K562 (cell line): ENCODE data around the gene LRRK2. TPM values are rescaled to one million over a fixed set of nuclear protein-coding genes. Genes with fewer than 3 reads are reported as not detected.

Experiments used
- ATAC-seq: fragments of 200-7000 bp; cut with Tn5 transposase; 3 replicates; pipeline ENCODE4 v1.9.1; 2020; ENCODE audit warnings: moderate library complexity
- BruUV-seq: library from RNA; stranded (reverse); fragments of 400-500 nt; replicated peaks from 2 replicates; lab custom pipeline; 2021; lab: Mats Ljungman, UMichigan
- CTCF ChIA-PET: fragments of 300-600 bp; formaldehyde crosslinking; extraction: SDS; loops from one replicate; lab custom pipeline; 2021; ENCODE audit warnings: low intra/inter-chr PET ratio; lab: Yijun Ruan, JAX
- POLR2A ChIA-PET: fragments of 300-600, 350-650 bp; sonication (Branson Sonifier 250); formaldehyde crosslinking; extraction: SDS; loops from one replicate; lab custom pipeline; 2021; ENCODE audit warnings: antibody characterized with exemption, inconsistent platforms; lab: Yijun Ruan, JAX
- DNase-seq, 4 experiments: peaks; one replicate each; pipeline versions ENCODE4 v3.0.0 to v3.0.0-alpha.2; 2011 to 2018; ENCODE audit warnings: low spot score in 3 of 4, mixed read lengths in 3 of 4; ENCODE audit errors: extremely low read depth in 1 of 4
- FAIRE-seq: peaks from 2 replicates; lab custom pipeline; 2011; peaks lifted over from hg19 to GRCh38; lab: Jason Lieb, UNC
- H2AFZ ChIP-seq: 2 replicates; pipeline ENCODE4 v1.6.0; 2011; ENCODE audit warnings: low read depth, low read length, control low read depth, inconsistent platforms
- H3K27ac ChIP-seq: fragments of 200-600 bp; 3 replicates; pipeline ENCODE4 v1.8.0; 2011; ENCODE audit warnings: low read depth, mild to moderate bottlenecking, control low read depth, inconsistent platforms, low read length, moderate library complexity, mixed read lengths; ENCODE audit errors: extremely low read depth
- H3K27me3 ChIP-seq, 2 experiments: fragments of 300-600 bp in 1 of 2; 2 replicates in 1 of 2; 3 replicates in 1 of 2; pipeline versions ENCODE4 v1.6.0 to v1.8.0; 2011; ENCODE audit warnings: inconsistent platforms in 2 of 2, low read length in 2 of 2, mild to moderate bottlenecking in 1 of 2, mixed read lengths in 1 of 2, moderate library complexity in 1 of 2; ENCODE audit not compliant: control insufficient read depth in 2 of 2, insufficient read depth in 2 of 2
- H3K36me3 ChIP-seq: fragments of 300-600 bp; 3 replicates; pipeline ENCODE4 v1.8.0; 2011; ENCODE audit warnings: mild to moderate bottlenecking, low read length, inconsistent platforms; ENCODE audit not compliant: control insufficient read depth, insufficient read depth
- H3K4me1 ChIP-seq, 2 experiments: fragments of 200-600 bp in 1 of 2; replicated peaks in 1 of 2; 2 replicates in 1 of 2; 3 replicates in 1 of 2; pipeline versions ENCODE4 v1.5.1 to v1.8.0; 2011; ENCODE audit warnings: inconsistent platforms in 2 of 2, low read length in 2 of 2, mild to moderate bottlenecking in 1 of 2, mixed read lengths in 1 of 2, moderate library complexity in 1 of 2; ENCODE audit not compliant: control insufficient read depth in 2 of 2, insufficient read depth in 2 of 2
- H3K4me2 ChIP-seq: 2 replicates; pipeline ENCODE4 v1.6.1; 2011; ENCODE audit warnings: low read length, control low read depth, inconsistent platforms, mixed read lengths; ENCODE audit not compliant: insufficient read depth
- H3K4me3 ChIP-seq: fragments of 200-600 bp; sonication (generic), shearing (Covaris generic); 2 replicates; pipeline ENCODE4 v1.5.1; 2016; ENCODE audit warnings: control low read depth, inconsistent platforms
- H3K79me2 ChIP-seq: fragments of 200-600 bp; 3 replicates; pipeline ENCODE4 v1.8.0; 2011; ENCODE audit warnings: low read length, inconsistent platforms; ENCODE audit not compliant: control insufficient read depth, insufficient read depth
- H3K9ac ChIP-seq, 2 experiments: 2 replicates each; pipeline versions ENCODE4 v1.6.0 to v1.6.1; 2011; ENCODE audit warnings: low read depth in 2 of 2, low read length in 2 of 2, control low read depth in 1 of 2, inconsistent platforms in 1 of 2, mild to moderate bottlenecking in 1 of 2, mixed read lengths in 1 of 2; ENCODE audit not compliant: insufficient read depth in 1 of 2
- H3K9me1 ChIP-seq: one replicate; pipeline ENCODE4 v1.6.0; 2011; ENCODE audit warnings: inconsistent platforms, mild to moderate bottlenecking, low read length, moderate library complexity; ENCODE audit not compliant: control insufficient read depth, insufficient read depth
- H3K9me3 ChIP-seq: replicated peaks from 2 replicates; pipeline ENCODE4 v1.5.1; 2011; ENCODE audit warnings: low read depth, low read length, inconsistent platforms; ENCODE audit not compliant: control insufficient read depth, insufficient read depth
- H4K20me1 ChIP-seq: replicated peaks from 2 replicates; pipeline ENCODE4 v1.6.1; 2011; ENCODE audit warnings: low read length, inconsistent platforms, mixed read lengths; ENCODE audit not compliant: control insufficient read depth, insufficient read depth
- DPF2 ChIP-seq: fragments of 450-650 bp; IDR thresholded peaks from 2 replicates; pipeline ENCODE4 v1.6.1; 2016
- ELK3 ChIP-seq: fragments of 450-650 bp; formaldehyde crosslinking; IDR thresholded peaks from 2 replicates; pipeline ENCODE4 v1.4.0; 2020; ENCODE audit warnings: mild to moderate bottlenecking
- EP300 ChIP-seq: IDR thresholded peaks from 2 replicates; pipeline ENCODE4 v1.6.1; 2012; ENCODE audit warnings: low read length, improper control_type of control experiment
- KLF13 ChIP-seq: fragments of 450-650 bp; IDR thresholded peaks from 2 replicates; pipeline ENCODE4 v1.6.1; 2016; ENCODE audit warnings: missing genetic modification characterization, low read depth, mild to moderate bottlenecking, missing compliant biosample characterization, moderate library complexity, borderline replicate concordance
- NFE2 ChIP-seq: IDR thresholded peaks from 2 replicates; pipeline ENCODE4 v1.6.1; 2014; ENCODE audit warnings: antibody characterized with exemption, low read depth
- NR2C1 ChIP-seq, 2 experiments: fragments of 450-650 bp; IDR thresholded peaks; 2 replicates each; pipeline ENCODE4 v1.6.1; 2017; ENCODE audit warnings: mild to moderate bottlenecking in 2 of 2, antibody characterized with exemption in 1 of 2, inconsistent platforms in 1 of 2, missing compliant biosample characterization in 1 of 2, missing genetic modification characterization in 1 of 2
- NR2C2 ChIP-seq, 2 experiments: fragments of 200-800 bp in 1 of 2; sonication (Bioruptor generic) in 1 of 2; sonication (generic) in 1 of 2; formaldehyde crosslinking in 1 of 2; IDR thresholded peaks; 2 replicates each; pipeline versions ENCODE4 v1.6.1 to v1.8.0; 2016 to 2022; ENCODE audit warnings: mild to moderate bottlenecking in 1 of 2, missing compliant biosample characterization in 1 of 2, missing genetic modification characterization in 1 of 2, missing genetic modification reagents in 1 of 2
- NUFIP1 ChIP-seq: fragments of 450-650 bp; IDR thresholded peaks from 2 replicates; pipeline ENCODE4 v1.6.1; 2018; ENCODE audit not compliant: partially characterized antibody
- PPARD ChIP-seq: fragments of 250-450 bp; sonication (Bioruptor Pico); IDR thresholded peaks from 2 replicates; pipeline ENCODE4 v1.8.0; 2022; ENCODE audit warnings: inconsistent platforms, mild to moderate bottlenecking, moderate library complexity
- RBFOX2 ChIP-seq: fragments of 200-400 bp; formaldehyde crosslinking; IDR thresholded peaks from 2 replicates; pipeline ENCODE4 v1.6.1; 2017; ENCODE audit warnings: low read depth, mild to moderate bottlenecking, low read length, moderate library complexity
- RREB1 ChIP-seq: fragments of 250-450 bp; sonication (Bioruptor Pico); IDR thresholded peaks from 2 replicates; pipeline ENCODE4 v1.4.0; 2020
- SMARCE1 ChIP-seq: fragments of 450-650 bp; IDR thresholded peaks from 2 replicates; pipeline ENCODE4 v1.7.1; 2016; ENCODE audit warnings: mild to moderate bottlenecking
- ZNF174 ChIP-seq: fragments of 250-450 bp; sonication (Bioruptor Pico); IDR thresholded peaks from 2 replicates; pipeline ENCODE4 v1.4.0; 2020; ENCODE audit warnings: mild to moderate bottlenecking
- ZNF384 ChIP-seq: IDR thresholded peaks from 2 replicates; pipeline ENCODE4 v1.6.1; 2012; ENCODE audit warnings: low read depth, low read length, improper control_type of control experiment
- in situ Hi-C: fragments of 300-500 bp; cut with MboI; formaldehyde crosslinking; loops from 4 replicates; pipeline ENCODE4 v1.15.0; 2018; ENCODE audit warnings: inconsistent platforms, mixed read lengths
- intact Hi-C: fragments of 100-400 bp; cut with micrococcal nuclease; formaldehyde crosslinking; loops from 2 replicates; pipeline ENCODE4 v1.14.2; 2022
- polyA plus RNA-seq, 8 experiments: library from polyadenylated mRNA; depleted of rRNA in 4 of 8; stranded (reverse) in 5 of 8; unstranded in 3 of 8; fragments of >200 nt; fragmentation: Nextera tagmentation in 2 of 8; fragmentation: Illumina TruSeq in 1 of 8; extraction: Ambion mirVana in 2 of 8; extraction: Trizol in 1 of 8; gene quantifications; 2 replicates each; pipeline versions ENCODE4 v1.2.1 to v1.2.3, GENCODE V29; 2011 to 2014; ENCODE audit warnings: inconsistent platforms in 1 of 8, missing spikeins in 1 of 8
- total RNA-seq, 7 experiments: library from RNA; depleted of rRNA in 6 of 7; stranded (reverse); fragments of >200 nt in 6 of 7; fragmentation: Illumina TruSeq in 2 of 7; extraction: Trizol in 2 of 7; gene quantifications; 2 replicates each; pipeline versions ENCODE4 v1.2.1 to v1.2.3, GENCODE V29; 2011 to 2021; ENCODE audit warnings: low replicate concordance in 1 of 7
- TF ChIP-seq, protein P1 (sequence below), 2 experiments: fragments of 200-800 bp in 1 of 2; sonication (Bioruptor generic) in 1 of 2; sonication (generic) in 1 of 2; formaldehyde crosslinking in 1 of 2; IDR thresholded peaks in 1 of 2; conservative IDR thresholded peaks in 1 of 2; 2 replicates each; pipeline versions ENCODE4 v1.5.0 to v1.6.1; 2016 to 2020; ENCODE audit warnings: missing compliant biosample characterization in 1 of 2, missing genetic modification characterization in 1 of 2, missing genetic modification reagents in 1 of 2

The LRRK2 gene
- total and polyA plus RNA-seq, 9 of the 15 experiments (the other 6 are each of a cell fraction or from before 2014, with no cell fraction given): 0.03 to 0.89 (median 0.31) TPM

DNA sequence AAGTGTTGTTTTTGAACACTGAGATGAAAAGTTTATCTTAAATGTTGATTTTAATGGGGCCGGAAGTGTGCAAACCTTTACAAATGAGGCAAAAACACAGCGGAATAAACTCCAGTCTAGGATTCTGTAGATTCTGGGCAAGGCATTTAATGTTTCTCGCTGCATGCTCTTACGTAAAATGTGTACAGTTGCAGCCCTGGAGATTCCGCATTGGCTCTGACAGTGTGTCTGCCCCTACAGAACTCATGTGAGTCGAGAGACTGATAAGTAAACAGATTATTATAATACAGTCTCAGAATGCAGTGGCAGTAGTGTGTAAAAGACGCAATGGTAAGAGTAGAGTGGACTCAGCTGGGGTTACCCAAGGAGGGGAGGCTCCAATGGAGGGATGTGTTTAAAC lies 33.6 kb downstream of the LRRK2 start (continued):
- no peak for TF ChIP-seq NUFIP1
- no peak for TF ChIP-seq SMARCE1
- TF ChIP-seq NR2C1 (IDR thresholded peaks at IDR 0.05): no peak
- no peak for TF ChIP-seq NR2C1 (tag; IDR thresholded peaks at IDR 0.05)
- TF ChIP-seq DPF2: no peak
- TF ChIP-seq RREB1 (CRISPR knock-in tag): no peak
- TF ChIP-seq RBFOX2: no peak
- no peak for TF ChIP-seq EP300

DNA sequence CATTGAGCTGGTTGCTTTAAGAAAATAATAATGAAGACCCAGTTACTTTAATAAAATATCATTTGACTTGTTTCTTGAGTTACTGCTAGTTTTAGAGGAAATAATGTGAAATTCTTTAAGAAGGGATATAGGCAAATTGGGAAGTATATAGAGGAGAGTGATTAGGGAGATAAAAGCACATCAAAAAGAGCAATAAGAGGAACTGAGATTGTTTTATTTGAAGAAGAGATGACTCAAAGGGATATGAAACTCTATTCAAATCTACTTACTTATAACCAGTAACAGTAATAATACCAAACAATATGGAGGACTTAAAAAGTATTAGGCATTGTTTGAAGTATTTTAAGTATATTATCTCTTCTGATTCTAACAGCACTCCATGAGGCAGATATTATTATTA lies 37.1 kb downstream of the LRRK2 start:
- no peaks in the 10 kb centered on the region for H3K79me2 ChIP-seq
- no peaks in the 10 kb centered on the region for H3K4me1 ChIP-seq
- no TSS peak for BruUV-seq
- no peak overlapping the region for H3K4me2 ChIP-seq
- no peak overlapping the region for H3K9ac ChIP-seq
- intact Hi-C loops (no loop called here), in situ Hi-C loops (no loop called here)
- no peaks in the 10 kb centered on the region for H3K9me1 ChIP-seq
- H4K20me1 ChIP-seq: no peaks in the 10 kb centered on the region
- DNase-seq (no peak), FAIRE-seq (no peak), ATAC-seq (no peak)
- H3K4me3 ChIP-seq: no peak overlapping the region
- H3K27me3 ChIP-seq: no peaks in the 10 kb centered on the region
- H2AFZ ChIP-seq: no peak overlapping the region
- H3K27ac ChIP-seq: no peak overlapping the region
- no peaks in the 10 kb centered on the region for H3K9me3 ChIP-seq
- ChIA-PET CTCF (no interaction called here), POLR2A (no interaction called here)
- no peaks in the 10 kb centered on the region for H3K36me3 ChIP-seq
- TF ChIP-seq KLF13 (tag) (no peak), NR2C2 (CRISPR knock-in tag; IDR thresholded peaks at IDR 0.05) (no peak), NR2C2 (tag; IDR thresholded peaks at IDR 0.05) (no peak), ZNF174 (CRISPR knock-in tag) (no peak), NFE2 (no peak), ELK3 (CRISPR knock-in tag) (no peak), ZNF384 (no peak), PPARD (no peak)
- TF ChIP-seq, protein P1, sequence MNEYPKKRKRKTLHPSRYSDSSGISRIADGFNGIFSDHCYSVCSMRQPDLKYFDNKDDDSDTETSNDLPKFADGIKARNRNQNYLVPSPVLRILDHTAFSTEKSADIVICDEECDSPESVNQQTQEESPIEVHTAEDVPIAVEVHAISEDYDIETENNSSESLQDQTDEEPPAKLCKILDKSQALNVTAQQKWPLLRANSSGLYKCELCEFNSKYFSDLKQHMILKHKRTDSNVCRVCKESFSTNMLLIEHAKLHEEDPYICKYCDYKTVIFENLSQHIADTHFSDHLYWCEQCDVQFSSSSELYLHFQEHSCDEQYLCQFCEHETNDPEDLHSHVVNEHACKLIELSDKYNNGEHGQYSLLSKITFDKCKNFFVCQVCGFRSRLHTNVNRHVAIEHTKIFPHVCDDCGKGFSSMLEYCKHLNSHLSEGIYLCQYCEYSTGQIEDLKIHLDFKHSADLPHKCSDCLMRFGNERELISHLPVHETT (CRISPR knock-in tag; conservative IDR thresholded peaks at IDR 0.05 in 1 of 2, IDR thresholded peaks at IDR 0.05 in 1 of 2): no peak
